BJ (cell line): Measurements from ENCODE around the gene IWS1. TPM values are rescaled to one million over a fixed set of nuclear protein-coding genes. Genes with fewer than 3 reads are reported as not detected.

Experiments
- CTCF ChIA-PET: fragments of 350-600 bp; formaldehyde crosslinking; extraction: SDS; loops from one replicate; lab custom pipeline; 2021; ENCODE audit warnings: antibody characterized with exemption, inconsistent platforms; lab: Yijun Ruan, JAX
- POLR2A ChIA-PET: fragments of 300-600 bp; sonication (Branson Sonifier 250); formaldehyde crosslinking; extraction: SDS; loops from one replicate; lab custom pipeline; 2021; ENCODE audit warnings: antibody characterized with exemption; lab: Charles Lee
- DNase-seq: peaks from one replicate; pipeline ENCODE4 v3.0.0-alpha.2; 2011; ENCODE audit warnings: low read depth
- H3K27me3 ChIP-seq: 2 replicates; pipeline ENCODE4 v1.6.0; 2011; ENCODE audit warnings: low read length; ENCODE audit not compliant: control insufficient read depth, insufficient read depth
- H3K36me3 ChIP-seq: 2 replicates; pipeline ENCODE4 v1.5.1; 2011; ENCODE audit warnings: low read length; ENCODE audit not compliant: control insufficient read depth, insufficient read depth
- H3K4me3 ChIP-seq: 2 replicates; pipeline ENCODE4 v1.5.1; 2011; ENCODE audit warnings: low read depth, mild to moderate bottlenecking, control low read depth, low read length
- polyA plus RNA-seq: library from polyadenylated mRNA; depleted of rRNA; stranded (reverse); fragments of >200 nt; gene quantifications from 2 replicates; pipeline ENCODE4 v1.2.3, GENCODE V29; 2011
- TF ChIP-seq, protein P1 (sequence below): IDR thresholded peaks from 2 replicates; pipeline ENCODE4 v1.5.1; 2011; ENCODE audit warnings: low read depth, mild to moderate bottlenecking, control low read depth, inconsistent platforms, low read length, moderate library complexity; ENCODE audit not compliant: insufficient read depth

Gene IWS1
- polyA plus RNA-seq, 1 experiment = 23.9 TPM

GRCh38 chr2:127471286-127471988 lies 54.9 kb downstream of the IWS1 start:
- no peaks in the 10 kb centered on the region for H3K27me3 ChIP-seq
- TF ChIP-seq, protein P1, sequence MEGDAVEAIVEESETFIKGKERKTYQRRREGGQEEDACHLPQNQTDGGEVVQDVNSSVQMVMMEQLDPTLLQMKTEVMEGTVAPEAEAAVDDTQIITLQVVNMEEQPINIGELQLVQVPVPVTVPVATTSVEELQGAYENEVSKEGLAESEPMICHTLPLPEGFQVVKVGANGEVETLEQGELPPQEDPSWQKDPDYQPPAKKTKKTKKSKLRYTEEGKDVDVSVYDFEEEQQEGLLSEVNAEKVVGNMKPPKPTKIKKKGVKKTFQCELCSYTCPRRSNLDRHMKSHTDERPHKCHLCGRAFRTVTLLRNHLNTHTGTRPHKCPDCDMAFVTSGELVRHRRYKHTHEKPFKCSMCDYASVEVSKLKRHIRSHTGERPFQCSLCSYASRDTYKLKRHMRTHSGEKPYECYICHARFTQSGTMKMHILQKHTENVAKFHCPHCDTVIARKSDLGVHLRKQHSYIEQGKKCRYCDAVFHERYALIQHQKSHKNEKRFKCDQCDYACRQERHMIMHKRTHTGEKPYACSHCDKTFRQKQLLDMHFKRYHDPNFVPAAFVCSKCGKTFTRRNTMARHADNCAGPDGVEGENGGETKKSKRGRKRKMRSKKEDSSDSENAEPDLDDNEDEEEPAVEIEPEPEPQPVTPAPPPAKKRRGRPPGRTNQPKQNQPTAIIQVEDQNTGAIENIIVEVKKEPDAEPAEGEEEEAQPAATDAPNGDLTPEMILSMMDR = no peak
- ChIA-PET POLR2A (no interaction called here), CTCF (interaction anchor here (1.0 to 1.4 kb wide), 2 partner anchors 8 to 161 kb away, joined by 3 read pairs; no protein-coding TSS in a partner anchor)
- no peaks in the 10 kb centered on the region for H3K36me3 ChIP-seq
- no peak for DNase-seq
- no peak overlapping the region for H3K4me3 ChIP-seq

DNA sequence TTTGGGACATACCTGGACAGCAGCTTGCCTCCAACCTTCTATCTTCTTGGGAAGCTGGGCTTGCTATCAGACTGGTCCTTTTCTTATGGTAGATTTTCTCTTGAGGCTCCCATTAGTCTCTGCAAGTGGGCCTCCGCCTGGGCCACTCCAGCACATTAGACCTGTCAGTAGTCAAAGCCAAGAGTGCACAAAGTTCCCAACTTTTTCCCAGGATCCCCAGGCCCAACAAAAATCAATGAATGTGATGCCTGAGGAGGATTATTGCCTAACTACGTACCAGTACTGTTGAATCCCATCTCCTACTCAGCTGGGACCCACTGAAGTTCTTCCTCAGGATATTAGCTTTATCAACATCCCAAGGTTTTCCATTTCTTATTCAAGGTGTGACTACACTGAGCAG lies 56.3 kb downstream of the IWS1 start:
- ChIA-PET POLR2A (no interaction called here), CTCF (interaction anchor here (1.5 to 4.4 kb wide), 2 partner anchors 10 to 145 kb away, joined by 5 to 20 read pairs; no protein-coding TSS in a partner anchor)
- no peak for DNase-seq
- no peak overlapping the region for H3K4me3 ChIP-seq
- no peaks in the 10 kb centered on the region for H3K27me3 ChIP-seq
- no peaks in the 10 kb centered on the region for H3K36me3 ChIP-seq
- TF ChIP-seq, protein P1 = no peak

DNA sequence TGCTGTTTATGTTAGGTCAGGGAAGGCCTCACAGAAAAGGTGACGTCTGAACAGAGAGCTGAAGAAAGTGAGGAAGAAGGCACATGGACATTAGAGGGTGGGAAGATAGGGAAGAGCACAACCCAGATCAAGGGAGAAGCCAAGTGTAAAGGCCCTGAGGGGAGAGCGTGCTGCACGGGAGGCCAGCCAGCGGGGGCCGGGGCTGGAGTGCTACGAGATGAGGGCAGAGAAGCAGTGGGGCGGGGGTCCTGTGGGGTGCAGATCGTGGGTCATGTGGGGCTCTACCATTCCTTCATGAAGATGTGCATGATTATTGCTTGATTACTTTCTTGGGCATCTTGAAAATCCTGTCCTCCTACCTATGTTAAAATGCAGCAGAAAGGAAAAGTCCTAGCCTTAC lies 57.2 kb downstream of the IWS1 start:
- Histone ChIP-seq H3K27me3 (no peaks in the 10 kb centered on the region), H3K4me3 (no peak overlapping the region), H3K36me3 (no peaks in the 10 kb centered on the region)
- DNase-seq = no peak
- ChIA-PET POLR2A (no interaction called here), CTCF (interaction anchor here (1.5 to 4.4 kb wide), 2 partner anchors 10 to 144 kb away, joined by 5 to 20 read pairs; no protein-coding TSS in a partner anchor)
- TF ChIP-seq, protein P1 = no peak

DNA sequence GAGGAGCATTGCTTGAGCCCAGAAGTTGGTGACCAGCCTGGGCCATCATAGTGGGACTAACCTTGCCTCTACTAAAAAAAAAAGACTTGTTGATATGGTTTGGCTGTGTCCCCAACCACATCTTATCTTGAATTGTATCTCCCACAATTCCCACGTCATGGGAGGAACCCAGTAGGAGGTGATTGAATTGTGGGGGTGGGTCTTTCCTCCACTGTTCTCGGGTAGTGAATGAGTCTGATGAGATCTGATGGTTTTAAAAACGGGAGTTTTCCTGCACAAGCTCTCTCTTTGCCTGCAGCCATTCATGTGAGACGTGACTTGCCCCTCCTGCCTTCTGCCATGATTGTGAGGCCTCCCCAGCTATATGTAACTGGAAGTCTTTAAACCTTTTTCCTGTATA lies 61.0 kb downstream of the IWS1 start:
- no peak for DNase-seq
- Histone ChIP-seq H3K36me3 (no peaks in the 10 kb centered on the region), H3K4me3 (no peak overlapping the region), H3K27me3 (no peaks in the 10 kb centered on the region)
- POLR2A ChIA-PET = no interaction called here
- CTCF ChIA-PET = interaction anchor here (0.9 to 1.0 kb wide), 2 partner anchors 141 to 268 kb away, joined by 3 read pairs; no protein-coding TSS in a partner anchor
- TF ChIP-seq, protein P1 = no peak

DNA sequence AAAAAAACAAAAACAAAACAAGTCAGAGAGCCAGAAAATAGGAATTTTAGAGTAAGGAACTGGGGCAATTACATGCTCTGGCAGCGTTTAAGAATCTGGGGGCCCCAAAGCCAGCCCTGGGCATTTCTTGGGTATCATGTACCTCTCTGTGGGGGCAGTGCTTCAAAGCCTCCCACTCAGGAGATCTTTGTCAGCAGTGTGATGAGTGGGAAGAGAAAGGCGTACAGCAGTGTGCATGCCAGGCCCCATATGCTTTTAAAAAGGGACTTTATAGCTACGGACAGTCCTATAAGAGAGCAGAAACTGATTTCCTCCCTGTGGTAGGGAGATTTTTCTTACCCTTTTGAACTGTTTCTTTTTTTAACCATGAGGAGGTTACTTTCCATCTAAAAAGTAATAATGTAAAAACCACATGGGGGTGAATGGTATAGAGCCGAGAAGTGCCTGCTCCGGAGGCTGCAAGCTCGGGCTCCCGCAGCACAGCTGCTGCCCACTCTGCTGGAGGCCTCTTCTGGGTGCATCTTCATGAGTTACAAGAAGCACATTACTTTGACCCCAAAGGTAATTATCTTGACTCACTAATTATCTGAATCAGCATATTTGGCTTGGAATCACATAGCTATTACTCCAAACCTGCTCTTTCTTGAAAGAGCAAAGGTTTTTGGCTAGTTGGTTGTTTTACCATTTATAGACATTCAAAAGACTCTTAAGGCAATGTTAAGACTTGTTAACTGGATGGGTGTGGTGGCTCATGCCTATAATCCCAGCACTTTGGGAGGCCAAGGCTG lies 61.6 kb downstream of the IWS1 start:
- Histone ChIP-seq H3K27me3 (no peaks in the 10 kb centered on the region), H3K36me3 (no peaks in the 10 kb centered on the region), H3K4me3 (no peak overlapping the region)
- TF ChIP-seq, protein P1 = no peak
- CTCF ChIA-PET = interaction anchor here (0.9 to 1.0 kb wide), 2 partner anchors 140 to 267 kb away, joined by 3 read pairs; no protein-coding TSS in a partner anchor
- DNase-seq = no peak
- POLR2A ChIA-PET = no interaction called here
